Measurements from ENCODE around the gene CLDND2.

GRCh38 chr19:51352783-51353360, 15.9 kb downstream of the CLDND2 start:
- TF ChIP-seq CTCF (conservative IDR thresholded peaks at IDR 0.05; ENCODE audit: low read depth in 2 of 2) (no peak), ETS1 (IDR thresholded peaks at IDR 0.05) (no peak), POLR2AphosphoS5 (IDR thresholded peaks at IDR 0.05; ENCODE audit: low read depth) (no peak), EZH2 (IDR thresholded peaks at IDR 0.05; ENCODE audit: low read depth, unreplicated experiment) (no peak), NANOG (IDR thresholded peaks at IDR 0.05; ENCODE audit: borderline replicate concordance) (no peak), REST (IDR thresholded peaks at IDR 0.05; ENCODE audit: unreplicated experiment) (no peak), ZNF114 (CRISPR knock-in tag; IDR thresholded peaks at IDR 0.05) (no peak), EZH2phosphoT487 (IDR thresholded peaks at IDR 0.05; ENCODE audit: unreplicated experiment) (no peak), JUNB (IDR thresholded peaks at IDR 0.05; ENCODE audit: unreplicated experiment) (no peak), CREB1 (CRISPR knock-in tag; IDR thresholded peaks at IDR 0.05; ENCODE audit: low read depth) (no peak), STAT1 (IDR thresholded peaks at IDR 0.05; ENCODE audit: unreplicated experiment) (no peak), ZNF331 (CRISPR knock-in tag; IDR thresholded peaks at IDR 0.05; ENCODE audit: low read depth) (no peak), ZNF462 (CRISPR knock-in tag; IDR thresholded peaks at IDR 0.05) (no peak)

All from GM23338 (cell line).